GM18519 (cell line): ENCODE data around the gene NUP93.

Experiments
- ATAC-seq: cut with Tn5 transposase; IDR thresholded peaks from one replicate; pipeline ENCODE4 v1.9.1; 2021; ENCODE audit warnings: mild to moderate bottlenecking, moderate library complexity; ENCODE audit not compliant: unreplicated experiment, low FRiP score

NUP93 gene

GRCh38 chr16:56841659-56842058 lies 111.7 kb downstream of the NUP93 start:
- no peak for ATAC-seq

- ATAC-seq, result no peak
Measured at GRCh38 chr16:56842133-56842532, 112.2 kb downstream of the NUP93 start.

- ATAC-seq, result no peak
Measured at GRCh38 chr16:56844056-56844455, 114.1 kb downstream of the NUP93 start.

GRCh38 chr16:56847173-56847910 lies 117.4 kb downstream of the NUP93 start:
- ATAC-seq, result no peak

- ATAC-seq, result no peak
Measured at GRCh38 chr16:56848029-56848936, 118.4 kb downstream of the NUP93 start.

DNA sequence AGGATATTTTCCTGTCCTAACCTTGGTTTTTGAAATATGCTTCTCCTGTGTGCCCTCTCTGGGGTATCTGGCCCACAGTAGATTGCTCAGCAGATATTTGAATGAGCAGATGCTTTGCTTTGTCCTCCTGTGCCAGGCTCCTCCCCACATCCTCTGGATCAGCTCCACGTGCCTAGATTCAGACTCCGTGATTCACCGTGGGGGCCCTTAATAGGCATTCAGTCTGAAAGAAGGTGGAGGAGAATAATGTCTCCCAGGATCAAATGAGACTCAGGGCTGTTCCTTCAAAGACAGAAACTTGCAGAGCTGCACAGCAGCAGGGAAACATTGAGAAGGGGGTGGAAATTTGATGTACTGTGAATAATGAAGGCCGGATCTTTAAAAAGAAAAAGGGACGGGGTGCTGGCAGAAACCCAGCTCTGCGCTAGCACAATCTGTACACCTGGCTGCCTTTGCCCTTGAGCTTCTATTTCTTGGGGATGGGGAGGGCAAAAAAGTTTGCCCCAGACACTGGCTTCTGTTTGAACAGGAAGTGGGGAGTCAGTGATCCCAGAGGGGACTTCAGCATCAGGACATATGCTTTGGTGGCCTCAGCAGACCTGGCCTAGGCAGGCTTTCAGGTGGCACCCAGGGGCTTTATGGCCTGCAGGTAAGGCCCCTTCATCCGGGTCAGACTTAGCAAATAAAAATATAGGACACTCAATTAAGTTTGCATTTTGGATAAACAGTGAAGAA lies 119.2 kb downstream of the NUP93 start:
- no peak for ATAC-seq

DNA sequence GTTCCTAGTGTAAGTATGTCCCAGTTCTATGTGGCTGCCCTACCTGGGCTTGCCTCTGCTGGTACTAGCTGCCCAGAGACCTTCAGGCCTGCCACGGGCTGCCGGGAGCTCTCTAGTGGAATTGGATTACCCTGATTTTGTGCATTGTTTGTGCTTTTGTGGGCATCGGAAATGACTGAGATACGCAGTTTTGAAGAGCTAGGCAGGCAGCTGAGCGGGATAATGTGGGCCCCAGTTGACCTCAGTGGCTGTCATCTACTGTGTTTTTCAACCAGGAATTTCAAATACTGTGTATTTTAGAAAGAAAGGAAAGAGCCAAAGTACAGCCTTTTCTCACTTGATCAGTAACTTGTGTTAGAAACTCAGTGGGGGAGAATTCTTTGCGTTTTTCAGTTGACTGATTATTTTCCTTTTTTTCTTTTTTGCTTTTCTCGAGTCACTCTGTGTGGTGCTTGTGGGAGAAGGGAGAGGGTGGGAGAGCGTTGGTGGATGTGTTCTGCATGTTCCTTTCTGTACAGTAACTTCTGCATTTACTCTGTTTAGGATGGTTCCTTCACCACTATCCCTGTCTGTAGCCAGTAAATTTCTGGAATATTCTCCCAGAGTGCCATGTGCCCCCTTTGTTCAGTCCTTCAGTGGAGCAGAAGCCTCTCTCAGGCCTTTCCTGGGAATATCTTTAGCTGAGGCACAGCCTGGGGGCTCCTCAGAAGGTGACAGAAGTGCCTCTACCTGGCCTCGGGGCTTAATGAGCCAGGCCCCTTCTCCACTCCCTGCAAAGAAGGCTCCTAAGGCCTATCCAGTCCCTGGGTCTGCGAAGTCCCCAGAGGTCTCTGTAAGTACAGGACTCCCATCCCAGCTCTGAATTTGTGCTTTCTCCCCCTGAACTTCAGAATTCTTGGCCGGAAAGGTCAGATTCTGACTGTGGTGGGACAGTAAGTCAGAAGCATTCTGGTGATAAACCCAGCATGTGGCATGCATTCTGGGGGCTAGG lies 120.1 kb downstream of the NUP93 start:
- no peak for ATAC-seq

- ATAC-seq, result no peak
Measured at GRCh38 chr16:56851671-56852400, 121.9 kb downstream of the NUP93 start.

- ATAC-seq, result no peak
Measured at GRCh38 chr16:56852401-56852730, 122.4 kb downstream of the NUP93 start.

- ATAC-seq, result no peak
Measured at GRCh38 chr16:56852968-56853367, 123.0 kb downstream of the NUP93 start.

DNA sequence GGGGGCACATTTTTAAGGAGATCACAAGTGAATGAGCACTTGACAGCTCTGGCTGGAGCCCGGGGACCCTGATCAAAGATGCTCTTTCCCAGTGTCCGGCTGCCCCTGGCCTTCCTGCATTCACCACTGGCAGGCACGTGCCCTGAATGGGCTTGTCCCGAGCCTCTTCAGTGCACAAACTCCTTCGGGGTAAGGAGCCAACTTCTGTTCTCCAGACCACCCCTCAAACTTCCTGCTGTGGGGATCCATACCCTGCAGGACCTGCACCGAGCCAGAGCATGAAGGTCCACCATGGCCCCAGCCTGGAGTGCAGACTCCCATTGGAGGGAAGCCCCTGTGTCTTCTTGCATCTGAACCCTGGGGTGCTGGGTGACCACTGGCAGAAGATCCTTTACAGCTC lies 125.3 kb downstream of the NUP93 start:
- no peak for ATAC-seq

- ATAC-seq, result no peak
Measured at GRCh38 chr16:56855946-56856345, 126.0 kb downstream of the NUP93 start.

GRCh38 chr16:56856876-56857447 lies 127.0 kb downstream of the NUP93 start:
- ATAC-seq, result no peak

- ATAC-seq, result no peak
Measured at GRCh38 chr16:56858374-56858773, 128.4 kb downstream of the NUP93 start.

GRCh38 chr16:56859636-56860035 lies 129.7 kb downstream of the NUP93 start:
- ATAC-seq, result no peak

DNA sequence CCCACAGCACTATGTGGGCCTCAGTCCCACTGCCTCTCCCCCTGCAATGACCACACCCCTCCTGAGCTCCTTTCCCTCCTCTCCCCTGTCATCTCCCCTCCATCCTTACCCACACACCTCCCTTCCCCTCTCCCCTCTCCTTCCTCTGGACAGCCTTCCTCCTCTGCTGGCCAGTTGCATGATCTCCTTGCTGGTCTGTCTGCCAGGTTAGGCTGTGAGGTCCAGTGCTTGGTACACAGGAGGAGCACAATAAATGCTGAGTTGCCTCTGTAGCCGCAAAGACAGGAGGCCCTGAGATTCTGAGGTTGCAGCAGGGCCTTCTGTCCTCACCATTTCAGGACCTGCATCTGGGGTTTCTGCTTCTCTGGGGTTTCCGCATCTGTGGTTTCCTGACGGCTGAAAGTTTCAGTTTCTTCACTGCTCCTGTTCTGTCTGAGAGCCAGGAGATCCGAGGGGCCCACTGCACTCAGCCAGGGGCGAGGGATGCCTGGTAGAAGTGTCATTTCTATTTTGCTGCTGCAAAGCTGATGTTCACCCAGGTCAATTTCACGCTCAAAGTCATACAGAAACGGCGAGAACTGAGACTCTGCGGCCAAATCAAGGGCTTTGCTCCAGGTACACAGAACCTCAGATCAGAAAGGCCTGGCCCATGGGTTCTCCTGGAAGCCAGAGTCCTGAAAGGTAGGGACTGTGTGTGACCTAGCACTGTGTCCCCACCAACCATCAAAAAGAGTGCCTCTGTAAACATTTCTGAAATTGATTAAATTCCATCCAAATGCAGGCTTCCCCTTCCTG lies 130.5 kb downstream of the NUP93 start:
- ATAC-seq, result peak; percentile 47

DNA sequence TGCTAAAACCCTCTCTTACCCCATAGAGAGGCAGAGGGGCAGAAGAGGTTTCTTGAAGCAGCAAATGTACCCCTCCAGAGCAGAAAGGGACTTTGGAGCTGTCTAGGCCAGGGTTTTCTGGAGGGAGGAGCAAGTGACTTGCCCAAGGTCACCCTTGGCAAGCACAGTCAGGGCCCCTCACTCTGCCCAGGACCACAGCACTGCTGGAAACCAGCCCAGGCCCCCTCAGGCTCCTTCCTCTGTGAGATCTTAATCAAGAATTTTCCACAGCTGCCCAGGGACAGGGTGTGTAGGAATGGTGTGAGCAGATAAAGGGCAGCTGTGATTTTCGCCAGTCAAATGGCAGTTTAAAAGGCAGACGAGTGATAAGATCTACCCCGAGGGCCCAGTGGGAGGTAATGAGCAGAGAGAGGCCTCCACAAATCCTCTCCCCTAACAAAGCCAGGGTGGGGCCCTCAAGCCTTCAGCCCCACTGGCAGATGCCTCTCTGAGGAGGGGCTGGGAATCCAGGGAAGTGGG lies 131.2 kb downstream of the NUP93 start:
- ATAC-seq, result no peak

DNA sequence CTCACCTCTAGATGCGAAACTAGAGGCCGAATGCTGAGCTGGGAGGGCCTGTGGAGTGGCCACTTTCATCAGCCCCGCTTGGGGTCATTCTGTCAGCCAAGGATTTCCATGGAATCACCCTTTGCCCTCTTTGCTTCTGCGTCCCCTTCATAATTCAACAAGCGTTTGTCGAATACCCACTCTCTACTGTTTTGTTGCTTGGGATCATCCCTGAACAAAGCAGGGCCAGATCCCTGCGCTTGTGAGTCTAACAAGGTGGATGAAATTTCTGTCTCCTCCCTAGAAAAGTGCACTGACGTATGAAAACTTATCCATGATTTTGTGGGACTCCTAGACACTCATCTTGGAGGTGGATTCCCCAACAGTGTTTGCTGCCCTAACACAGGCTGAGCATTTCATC lies 131.8 kb downstream of the NUP93 start:
- no peak for ATAC-seq
